ENCODE measurements around the gene ZNF99. TPM values are rescaled to one million over a fixed set of nuclear protein-coding genes. Genes with fewer than 3 reads are reported as not detected.

The ZNF99 gene
- total and polyA plus RNA-seq, 9 of the 15 experiments (the other 6 are each of a cell fraction or from before 2014, with no cell fraction given): not detected

DNA sequence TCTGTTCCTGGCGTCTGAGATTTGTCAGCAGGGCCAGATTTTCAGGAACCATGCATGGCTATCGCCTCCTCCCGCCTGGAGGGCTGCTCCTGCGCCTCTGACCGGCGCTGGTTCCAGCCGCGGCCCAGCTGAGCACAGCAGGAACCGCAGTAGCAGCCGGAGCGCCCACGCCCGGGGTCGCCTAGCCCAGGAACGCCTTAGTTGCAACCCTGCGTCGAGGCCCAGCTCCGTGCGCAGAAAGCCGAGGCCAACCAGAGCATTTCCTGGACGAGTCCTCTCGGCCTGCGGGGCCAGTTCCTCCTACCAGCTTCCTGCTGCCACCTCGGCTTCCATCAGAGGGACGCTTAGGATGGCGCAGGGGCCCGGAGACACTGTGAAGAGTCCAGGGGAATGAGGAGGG is 75.0 kb downstream of the ZNF99 start:
- Histone ChIP-seq H3K9me3 (replicated peaks; ENCODE audit: control insufficient read depth, insufficient read depth, low read depth, low read length) (no peaks in the 10 kb centered on the region; the same call in 1 of the 2 replicates), H3K9ac (ENCODE audit: insufficient read depth in 1 of 2, low read depth in 2 of 2, low read length in 2 of 2) (no peak overlapping the region), H3K4me3 (no peak overlapping the region), H3K4me1 (replicated peaks in 1 of 2; ENCODE audit: control insufficient read depth in 2 of 2, insufficient read depth in 2 of 2, low read length in 2 of 2) (no peaks in the 10 kb centered on the region), H3K36me3 (ENCODE audit: control insufficient read depth, insufficient read depth, low read length) (no peaks in the 10 kb centered on the region), H3K27me3 (ENCODE audit: control insufficient read depth in 2 of 2, insufficient read depth in 2 of 2, low read length in 2 of 2) (no peaks in the 10 kb centered on the region), H3K9me1 (ENCODE audit: control insufficient read depth, insufficient read depth, low read length) (no peaks in the 10 kb centered on the region), H3K27ac (ENCODE audit: extremely low read depth, low read depth, low read length) (no peak overlapping the region), H2AFZ (ENCODE audit: low read depth, low read length) (no peak overlapping the region), H3K79me2 (ENCODE audit: control insufficient read depth, insufficient read depth, low read length) (no peaks in the 10 kb centered on the region), H3K4me2 (ENCODE audit: insufficient read depth, low read length) (no peak overlapping the region), H4K20me1 (replicated peaks; ENCODE audit: control insufficient read depth, insufficient read depth, low read length) (no peaks in the 10 kb centered on the region)
- no peak for ATAC-seq
- no peak for DNase-seq (ENCODE audit: extremely low read depth in 1 of 4, low spot score in 3 of 4)
- in situ Hi-C loops (cut with MboI) (no loop called here), intact Hi-C loops (cut with micrococcal nuclease) (no loop called here)
- TF ChIP-seq HOXB6 (CRISPR knock-in tag; IDR thresholded peaks at IDR 0.05; ENCODE audit: borderline replicate concordance) (no peak), SAFB (IDR thresholded peaks at IDR 0.05; ENCODE audit: borderline replicate concordance, low read depth, low read length) (no peak), CTBP1 (IDR thresholded peaks at IDR 0.05; ENCODE audit: borderline replicate concordance) (no peak), NCOA1 (IDR thresholded peaks at IDR 0.05; ENCODE audit: low read depth) (no peak), STAT5A (IDR thresholded peaks at IDR 0.05; ENCODE audit: borderline replicate concordance, low read length) (no peak), ELF2 (CRISPR knock-in tag; IDR thresholded peaks at IDR 0.05) (no peak), HNRNPUL1 (IDR thresholded peaks at IDR 0.05; ENCODE audit: low read length) (no peak), E2F5 (CRISPR knock-in tag; IDR thresholded peaks at IDR 0.05) (no peak), SREBF1 (IDR thresholded peaks at IDR 0.05; ENCODE audit: borderline replicate concordance, low read depth, low read length) (no peak), ZNF699 (CRISPR knock-in tag; IDR thresholded peaks at IDR 0.05; ENCODE audit: insufficient replicate concordance) (no peak), ZNF408 (CRISPR knock-in tag; IDR thresholded peaks at IDR 0.05; ENCODE audit: low read depth) (no peak), KAT2B (IDR thresholded peaks at IDR 0.05; ENCODE audit: low read depth, low read length) (no peak), ZNF696 (CRISPR knock-in tag; conservative IDR thresholded peaks at IDR 0.05) (no peak), ZNF785 (CRISPR knock-in tag; IDR thresholded peaks at IDR 0.05) (no peak)
- TF ChIP-seq, protein P1, sequence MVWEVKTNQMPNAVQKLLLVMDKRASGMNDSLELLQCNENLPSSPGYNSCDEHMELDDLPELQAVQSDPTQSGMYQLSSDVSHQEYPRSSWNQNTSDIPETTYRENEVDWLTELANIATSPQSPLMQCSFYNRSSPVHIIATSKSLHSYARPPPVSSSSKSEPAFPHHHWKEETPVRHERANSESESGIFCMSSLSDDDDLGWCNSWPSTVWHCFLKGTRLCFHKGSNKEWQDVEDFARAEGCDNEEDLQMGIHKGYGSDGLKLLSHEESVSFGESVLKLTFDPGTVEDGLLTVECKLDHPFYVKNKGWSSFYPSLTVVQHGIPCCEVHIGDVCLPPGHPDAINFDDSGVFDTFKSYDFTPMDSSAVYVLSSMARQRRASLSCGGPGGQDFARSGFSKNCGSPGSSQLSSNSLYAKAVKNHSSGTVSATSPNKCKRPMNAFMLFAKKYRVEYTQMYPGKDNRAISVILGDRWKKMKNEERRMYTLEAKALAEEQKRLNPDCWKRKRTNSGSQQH (CRISPR knock-in tag; IDR thresholded peaks at IDR 0.05): no peak
- TF ChIP-seq, protein P2, sequence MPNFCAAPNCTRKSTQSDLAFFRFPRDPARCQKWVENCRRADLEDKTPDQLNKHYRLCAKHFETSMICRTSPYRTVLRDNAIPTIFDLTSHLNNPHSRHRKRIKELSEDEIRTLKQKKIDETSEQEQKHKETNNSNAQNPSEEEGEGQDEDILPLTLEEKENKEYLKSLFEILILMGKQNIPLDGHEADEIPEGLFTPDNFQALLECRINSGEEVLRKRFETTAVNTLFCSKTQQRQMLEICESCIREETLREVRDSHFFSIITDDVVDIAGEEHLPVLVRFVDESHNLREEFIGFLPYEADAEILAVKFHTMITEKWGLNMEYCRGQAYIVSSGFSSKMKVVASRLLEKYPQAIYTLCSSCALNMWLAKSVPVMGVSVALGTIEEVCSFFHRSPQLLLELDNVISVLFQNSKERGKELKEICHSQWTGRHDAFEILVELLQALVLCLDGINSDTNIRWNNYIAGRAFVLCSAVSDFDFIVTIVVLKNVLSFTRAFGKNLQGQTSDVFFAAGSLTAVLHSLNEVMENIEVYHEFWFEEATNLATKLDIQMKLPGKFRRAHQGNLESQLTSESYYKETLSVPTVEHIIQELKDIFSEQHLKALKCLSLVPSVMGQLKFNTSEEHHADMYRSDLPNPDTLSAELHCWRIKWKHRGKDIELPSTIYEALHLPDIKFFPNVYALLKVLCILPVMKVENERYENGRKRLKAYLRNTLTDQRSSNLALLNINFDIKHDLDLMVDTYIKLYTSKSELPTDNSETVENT (CRISPR knock-in tag; IDR thresholded peaks at IDR 0.05): no peak
- TF ChIP-seq, protein P3, sequence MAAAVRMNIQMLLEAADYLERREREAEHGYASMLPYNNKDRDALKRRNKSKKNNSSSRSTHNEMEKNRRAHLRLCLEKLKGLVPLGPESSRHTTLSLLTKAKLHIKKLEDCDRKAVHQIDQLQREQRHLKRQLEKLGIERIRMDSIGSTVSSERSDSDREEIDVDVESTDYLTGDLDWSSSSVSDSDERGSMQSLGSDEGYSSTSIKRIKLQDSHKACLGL (CRISPR knock-in tag; IDR thresholded peaks at IDR 0.05; ENCODE audit: borderline replicate concordance, poor library complexity, severe bottlenecking): no peak
- POLR2A ChIA-PET: no interaction called here
- no TSS peak for BruUV-seq (replicated peaks)
- no peak for FAIRE-seq
- WGBS (ENCODE audit: insufficient coverage, low coverage, missing lambda C conversion rate): 8% methylated on average over 23 of the region's 27 CpGs
- CTCF ChIA-PET (ENCODE audit: low intra/inter-chr PET ratio): no interaction called here
